Thyroid gland (tissue), 4 donors: ENCODE measurements around the gene BCL2.

Experiments used
- CTCF ChIP-seq, 6 experiments: fragments of 200-600 bp in 3 of 6; fragments of 450-650 bp in 3 of 6; sonication (generic) in 3 of 6; IDR thresholded peaks; one replicate each; pipeline ENCODE4 v1.5.1; 2016 to 2019; ENCODE audit warnings: antibody characterized with exemption in 6 of 6, mild to moderate bottlenecking in 2 of 6, inconsistent platforms in 1 of 6, moderate library complexity in 1 of 6
- POLR2A ChIP-seq, 2 donors: fragments of 450-650 bp; IDR thresholded peaks; one replicate each; pipeline ENCODE4 v1.6.1; 2017; ENCODE audit warnings: antibody characterized with exemption in 2 of 2, mild to moderate bottlenecking in 2 of 2, moderate library complexity in 1 of 2

DNA sequence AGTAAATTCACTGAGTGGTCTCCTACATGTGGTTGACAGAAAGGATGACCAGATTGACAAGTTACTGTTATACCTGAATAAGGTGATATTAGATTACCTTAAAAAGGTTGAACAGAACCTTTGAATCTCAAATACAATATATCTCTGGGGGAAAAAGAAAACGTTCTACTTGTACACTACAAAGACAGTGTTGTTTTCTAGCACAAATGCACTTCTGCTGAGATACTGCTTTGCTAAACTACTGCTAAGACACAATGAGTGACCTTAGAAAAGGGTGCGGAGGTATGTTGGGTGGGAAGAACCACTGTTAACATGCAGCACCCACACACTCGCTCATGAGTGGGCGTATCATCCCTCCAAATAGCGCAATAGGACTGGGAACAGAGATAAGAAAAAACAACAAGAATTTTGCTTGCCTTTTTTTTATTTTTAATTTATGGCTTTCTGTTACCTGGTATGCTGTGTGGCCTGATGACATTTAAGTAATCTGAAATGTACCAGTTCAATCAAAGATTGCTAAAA, 6.1 kb downstream of the BCL2 start:
- no peak for TF ChIP-seq POLR2A (IDR thresholded peaks at IDR 0.05)
- TF ChIP-seq CTCF (IDR thresholded peaks at IDR 0.05): no peak
